NCI-H1436 treated with DMSO at 0.1 percent for 48 hours (cell line): Measurements from ENCODE around the gene FLNA.

ENCODE experiments used
- DNase-seq: peaks from one replicate; lab custom pipeline; 2025; lab: John Stamatoyannopoulos, UW

FLNA gene

DNA sequence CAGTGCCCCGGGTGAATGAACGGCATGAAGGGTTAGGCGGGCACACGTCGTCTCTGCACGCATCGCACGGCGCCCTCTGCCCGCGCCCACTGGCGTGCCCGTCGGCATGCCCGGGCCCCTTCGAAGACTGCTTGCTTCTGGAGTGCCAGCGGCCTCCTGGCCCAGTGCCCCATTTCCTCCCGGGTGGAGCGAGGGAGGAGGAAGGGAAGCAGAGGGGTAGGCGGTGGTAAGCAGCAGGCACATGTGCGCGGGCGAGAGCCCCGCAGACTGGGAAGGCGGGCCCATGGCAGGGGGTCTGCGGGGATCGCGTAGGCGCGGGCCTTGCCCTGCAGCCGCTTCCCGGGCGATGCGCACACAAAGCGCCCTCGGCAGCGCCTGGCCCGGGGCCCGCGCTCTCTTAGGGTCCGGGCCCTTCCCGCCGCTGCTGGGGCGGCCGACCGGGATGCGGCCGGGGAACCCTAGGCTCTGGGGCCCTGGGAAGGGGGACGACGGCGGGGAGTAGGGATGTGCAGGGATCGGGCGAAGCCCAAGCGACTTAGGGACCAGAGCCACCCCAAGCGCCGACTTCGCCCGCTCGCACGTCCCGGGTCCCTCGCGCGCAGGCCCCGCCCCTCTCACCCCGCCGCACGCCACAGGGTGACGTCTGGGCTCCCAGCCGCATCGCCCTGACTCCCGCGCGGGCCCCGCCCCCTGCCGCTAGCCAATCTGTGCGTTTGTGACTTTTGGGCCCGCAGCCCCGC is 3.8 kb upstream of the FLNA start:
- DNase-seq: no peak

DNA sequence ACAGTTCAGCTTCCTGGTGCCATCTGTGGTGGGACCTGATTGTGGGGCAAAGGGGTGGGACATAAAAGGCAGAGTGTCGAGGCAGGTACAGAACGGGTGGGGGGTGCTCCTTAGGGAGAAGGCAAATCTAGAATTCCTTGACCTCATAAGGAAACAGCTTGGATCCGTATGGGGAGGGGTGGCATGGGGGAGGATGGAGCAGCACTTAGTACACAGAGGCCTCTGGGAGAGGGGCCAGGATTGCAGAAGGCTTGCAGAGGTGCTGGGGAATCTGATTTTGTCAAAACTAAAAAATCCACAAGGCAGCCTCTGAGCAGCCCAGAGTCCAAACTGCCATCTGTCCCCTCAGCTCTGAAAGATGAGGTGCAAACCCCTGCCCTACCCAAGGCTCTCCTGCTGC is 2.3 kb upstream of the FLNA start:
- no peak for DNase-seq

DNA sequence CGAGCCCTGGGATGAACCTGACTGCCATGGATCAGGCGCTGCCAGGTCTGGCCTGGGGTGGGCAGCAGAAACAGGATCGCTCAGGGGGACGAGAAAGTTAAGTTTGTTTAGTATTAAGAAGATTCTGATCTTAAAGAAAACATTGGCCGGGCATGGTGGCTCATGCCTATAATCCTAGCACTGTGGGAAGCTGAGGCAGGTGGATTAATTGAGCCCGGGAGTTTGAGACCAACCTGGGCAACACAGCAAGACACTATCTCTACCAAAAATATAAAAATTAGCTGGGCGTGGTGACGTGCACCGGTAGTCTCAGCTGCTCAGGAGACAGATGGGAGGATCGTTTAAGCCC is 696 bp upstream of the FLNA start:
- DNase-seq: no peak

DNA sequence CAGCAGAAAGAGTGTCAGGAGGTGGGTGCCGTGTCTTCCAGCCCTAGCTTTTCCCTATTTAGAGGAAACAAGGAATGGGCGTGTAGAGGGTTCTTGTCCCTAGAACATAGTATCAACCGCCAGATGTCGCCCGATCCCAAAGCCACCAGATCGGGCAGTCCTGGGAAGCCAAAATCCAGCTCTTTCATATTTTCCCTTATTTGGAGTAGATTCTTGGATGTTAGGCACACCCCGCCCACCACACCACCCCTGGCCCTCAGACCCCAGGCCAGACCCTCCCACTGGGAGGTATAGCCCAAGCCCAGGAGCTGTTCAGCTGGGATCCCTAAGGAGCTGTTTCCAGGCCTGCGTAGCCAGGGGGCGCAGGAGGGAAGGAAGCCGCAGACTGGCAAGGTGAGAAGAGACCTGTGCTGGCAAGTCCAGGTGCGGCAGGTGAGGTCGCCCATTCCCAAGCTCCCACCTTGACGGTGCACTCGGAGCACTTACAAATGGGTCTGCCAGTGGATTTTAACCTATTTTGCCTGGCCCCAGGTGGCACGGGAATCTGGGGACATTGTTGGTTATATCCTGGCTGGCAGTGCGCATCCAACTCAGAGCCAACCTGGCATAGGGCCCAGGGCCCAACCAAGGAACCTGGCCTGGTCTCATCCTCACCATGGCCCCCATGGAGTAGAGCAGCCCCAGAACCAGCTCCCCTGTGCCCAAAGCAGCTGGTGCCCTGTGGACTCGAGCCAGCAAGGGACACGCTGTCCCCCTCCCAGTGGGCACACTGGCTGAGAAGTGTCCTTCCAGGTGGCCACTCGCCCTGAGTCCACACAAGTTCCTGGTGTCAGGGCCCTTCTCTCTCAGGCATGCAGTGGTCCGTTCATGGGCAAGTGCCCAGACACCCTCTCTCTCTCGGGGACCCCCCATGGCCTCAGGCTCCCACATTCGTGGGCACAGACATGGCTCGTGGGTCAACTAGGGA is 811 bp downstream of the FLNA start:
- peak; percentile 35 for DNase-seq

DNA sequence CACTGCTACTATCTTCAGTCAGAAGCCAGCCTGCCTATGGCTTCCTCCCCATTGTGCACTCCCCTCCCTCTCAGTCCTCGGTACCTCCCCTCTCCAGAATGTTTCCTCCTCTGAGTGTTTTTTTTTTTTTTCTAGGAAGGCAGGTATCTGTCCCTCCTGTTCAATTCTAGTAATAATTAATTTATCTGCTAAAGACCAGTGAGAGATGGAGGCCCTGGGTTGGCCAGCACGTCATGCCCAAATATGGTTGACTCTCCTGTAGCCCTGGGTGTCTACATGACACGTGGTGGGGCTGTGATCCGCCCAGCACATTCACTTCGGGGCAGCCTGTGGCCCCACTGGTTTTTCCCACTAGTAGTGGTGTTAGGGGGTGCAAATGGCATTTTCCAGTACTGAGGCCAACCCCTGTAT is 1.8 kb downstream of the FLNA start:
- DNase-seq: no peak

DNA sequence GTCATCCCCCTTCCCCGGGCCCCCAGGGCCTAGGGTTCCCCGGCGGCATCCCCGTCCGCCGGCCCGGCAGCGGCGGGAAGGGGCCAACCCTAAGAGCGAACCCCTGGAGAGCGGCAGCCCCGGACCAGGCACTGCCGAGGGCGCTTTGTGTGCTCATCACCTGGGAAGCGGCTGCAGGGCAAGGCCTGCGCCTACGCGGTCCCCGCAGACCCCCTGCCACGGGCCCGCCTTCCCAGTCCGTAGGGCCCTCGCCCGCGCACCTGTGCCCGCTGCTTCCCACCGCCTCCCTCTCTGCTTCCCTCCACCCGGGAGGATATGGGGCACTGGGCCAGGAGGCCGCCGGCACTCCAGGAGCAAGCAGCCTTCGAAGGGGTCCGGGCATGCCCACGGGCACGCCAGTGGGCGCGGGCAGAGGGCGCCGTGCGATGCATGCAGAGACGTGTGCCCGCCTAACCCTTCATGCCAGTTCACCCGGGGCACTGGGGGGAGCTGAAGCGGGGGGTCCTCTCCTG is 2.6 kb downstream of the FLNA start:
- DNase-seq: no peak

DNA sequence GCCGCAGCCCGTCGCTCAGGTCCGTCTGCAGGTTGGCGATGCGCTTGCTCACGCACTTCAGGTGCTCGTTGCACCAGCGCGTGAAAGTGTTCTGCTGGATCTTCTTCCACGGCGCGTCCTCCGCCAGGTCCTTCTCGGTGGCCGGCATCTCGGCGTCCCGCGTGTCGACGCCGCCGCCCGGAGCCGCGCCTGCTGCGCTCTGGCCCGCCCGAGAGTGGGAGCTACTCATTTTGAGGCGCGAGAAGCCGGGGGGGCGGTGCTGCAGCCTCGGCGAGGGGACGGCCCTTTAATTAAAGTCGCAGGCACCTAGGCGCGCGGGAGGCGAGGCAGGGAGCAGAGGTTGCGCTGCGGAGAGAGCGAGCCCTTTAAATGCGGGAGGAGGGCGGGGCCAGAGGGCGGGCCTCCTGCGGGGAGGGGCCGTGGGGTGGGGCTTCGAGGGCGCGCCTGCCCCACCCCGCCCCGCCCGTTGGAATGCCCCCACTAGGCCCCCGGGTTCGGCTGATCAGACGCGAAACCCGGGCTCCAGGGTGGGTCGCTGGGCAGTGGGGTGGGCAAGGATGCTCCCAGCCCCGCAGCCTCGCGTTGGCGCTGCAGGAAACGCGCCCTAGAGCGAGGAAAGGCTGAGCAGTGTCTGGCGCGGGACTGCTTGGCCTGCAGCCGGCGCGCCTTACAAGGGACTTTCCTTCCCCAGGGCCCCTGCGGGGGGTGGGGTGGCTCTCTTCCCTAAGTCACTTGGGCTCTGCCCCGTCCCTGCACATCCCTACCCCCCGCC is 3.2 kb downstream of the FLNA start:
- peak; percentile 80 for DNase-seq

DNA sequence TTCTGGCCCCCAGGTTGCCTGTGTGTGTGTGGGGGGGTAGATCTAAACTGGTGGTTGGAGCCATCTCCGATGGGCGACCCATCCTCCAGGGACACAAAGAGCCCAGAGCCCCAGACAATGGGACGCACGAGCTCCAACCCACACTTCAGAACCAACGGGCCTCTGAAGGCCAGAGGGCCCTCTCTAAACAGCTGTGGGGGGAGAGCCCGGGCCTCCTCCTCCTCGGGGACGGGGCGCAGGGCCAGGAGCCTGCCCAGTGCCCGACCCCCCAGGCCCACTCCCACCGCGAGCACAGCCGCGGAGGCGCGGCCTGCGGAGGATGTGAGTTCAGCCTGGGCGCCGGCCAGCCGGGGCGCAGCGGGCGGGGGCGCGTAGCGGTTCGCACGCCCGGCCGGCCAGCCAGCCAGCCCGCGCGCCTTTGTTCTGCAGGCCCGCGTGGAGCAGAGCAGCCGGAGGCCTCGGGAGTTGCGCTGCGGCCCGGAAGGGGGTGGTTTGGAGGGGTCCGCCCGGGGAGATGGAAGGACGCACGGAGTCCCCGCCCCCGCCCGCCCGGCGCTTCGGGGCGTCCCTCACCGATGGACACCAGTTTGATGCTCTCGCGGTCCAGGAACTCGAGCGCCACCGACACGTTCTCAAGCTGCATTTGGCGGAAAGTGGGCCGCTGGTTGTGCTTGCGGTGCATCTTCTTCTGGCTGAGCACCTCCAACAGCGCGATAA is 4.0 kb downstream of the FLNA start:
- no peak for DNase-seq

DNA sequence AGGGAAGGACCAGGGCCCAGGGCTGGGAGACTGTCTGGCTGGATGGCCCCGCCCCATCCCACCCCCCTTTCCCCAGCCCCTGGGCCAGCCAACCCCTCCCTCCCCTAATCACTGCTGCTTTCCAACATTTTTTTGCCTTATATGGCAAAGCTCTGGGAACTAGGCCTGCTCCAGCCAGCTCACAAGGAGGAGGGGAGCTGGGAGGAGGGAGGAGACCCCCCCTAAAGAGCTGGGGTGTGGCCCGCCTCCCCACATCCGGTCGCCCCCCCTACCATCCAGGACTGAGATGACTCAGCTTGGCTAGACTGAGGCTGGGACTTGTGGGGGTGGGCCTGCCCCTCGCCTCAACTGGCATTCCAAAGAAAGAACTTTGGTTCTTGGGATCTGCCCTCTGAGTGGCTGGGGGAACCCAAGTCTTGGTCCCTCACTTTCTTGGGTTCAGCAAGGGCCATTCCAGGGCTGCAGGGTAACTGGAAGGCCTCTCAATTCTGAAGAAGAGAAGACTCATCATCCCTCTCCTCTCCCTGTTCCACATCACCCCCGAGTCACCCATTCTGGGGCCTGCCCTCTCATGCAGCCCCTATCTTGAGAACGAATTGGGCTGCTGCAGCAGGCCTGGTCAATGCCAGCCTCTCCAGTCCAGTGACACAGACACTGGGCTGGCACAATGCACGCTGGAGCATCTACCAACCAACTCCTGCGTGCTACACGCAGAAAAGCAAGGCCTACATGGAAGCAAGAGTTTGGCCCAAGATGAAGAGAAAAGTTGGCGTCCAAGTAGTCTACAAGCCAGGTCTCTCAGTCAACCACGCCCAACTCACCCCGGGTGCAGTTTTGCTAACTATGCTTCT is 4.8 kb downstream of the FLNA start:
- peak; percentile 18 for DNase-seq

DNA sequence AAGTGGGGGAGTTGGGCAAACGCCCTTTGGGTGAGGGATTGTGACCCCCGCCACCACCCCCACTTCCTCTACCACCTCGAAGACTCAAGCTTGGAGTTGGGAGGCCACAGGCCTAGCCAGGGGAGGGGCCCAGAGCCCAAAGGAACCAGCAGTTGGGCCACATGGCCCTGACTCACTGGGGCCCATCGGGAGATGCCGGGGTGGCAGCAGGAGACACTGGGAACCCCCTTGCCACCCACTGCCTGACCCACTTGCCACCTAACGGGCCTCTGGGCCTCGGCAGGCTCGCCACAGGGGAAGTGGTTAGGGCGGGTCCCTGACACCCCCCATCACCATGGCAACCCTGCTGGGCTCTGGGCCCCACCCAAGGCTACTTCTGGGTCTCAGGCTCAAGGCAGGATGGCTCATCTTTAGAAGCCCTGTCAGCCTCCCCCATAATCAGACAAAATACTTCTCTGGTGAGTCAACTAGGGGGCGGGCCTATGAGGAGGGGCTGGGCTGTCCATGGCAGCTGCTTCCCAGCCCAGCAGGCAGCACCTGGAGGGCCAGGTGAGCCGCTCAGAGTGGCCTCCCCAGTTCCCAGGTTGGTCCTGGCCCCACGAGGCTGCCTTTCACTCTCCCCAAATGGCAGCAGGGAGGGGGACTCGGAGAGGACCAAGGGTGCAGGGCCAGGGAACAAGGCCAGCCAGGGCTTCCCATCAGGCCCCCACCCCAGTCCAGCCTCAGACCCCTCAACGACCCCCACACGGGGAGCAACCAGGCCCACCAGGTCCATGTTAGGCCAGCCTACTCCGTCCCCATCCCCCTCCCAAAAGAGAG is 5.6 kb downstream of the FLNA start:
- no peak for DNase-seq

DNA sequence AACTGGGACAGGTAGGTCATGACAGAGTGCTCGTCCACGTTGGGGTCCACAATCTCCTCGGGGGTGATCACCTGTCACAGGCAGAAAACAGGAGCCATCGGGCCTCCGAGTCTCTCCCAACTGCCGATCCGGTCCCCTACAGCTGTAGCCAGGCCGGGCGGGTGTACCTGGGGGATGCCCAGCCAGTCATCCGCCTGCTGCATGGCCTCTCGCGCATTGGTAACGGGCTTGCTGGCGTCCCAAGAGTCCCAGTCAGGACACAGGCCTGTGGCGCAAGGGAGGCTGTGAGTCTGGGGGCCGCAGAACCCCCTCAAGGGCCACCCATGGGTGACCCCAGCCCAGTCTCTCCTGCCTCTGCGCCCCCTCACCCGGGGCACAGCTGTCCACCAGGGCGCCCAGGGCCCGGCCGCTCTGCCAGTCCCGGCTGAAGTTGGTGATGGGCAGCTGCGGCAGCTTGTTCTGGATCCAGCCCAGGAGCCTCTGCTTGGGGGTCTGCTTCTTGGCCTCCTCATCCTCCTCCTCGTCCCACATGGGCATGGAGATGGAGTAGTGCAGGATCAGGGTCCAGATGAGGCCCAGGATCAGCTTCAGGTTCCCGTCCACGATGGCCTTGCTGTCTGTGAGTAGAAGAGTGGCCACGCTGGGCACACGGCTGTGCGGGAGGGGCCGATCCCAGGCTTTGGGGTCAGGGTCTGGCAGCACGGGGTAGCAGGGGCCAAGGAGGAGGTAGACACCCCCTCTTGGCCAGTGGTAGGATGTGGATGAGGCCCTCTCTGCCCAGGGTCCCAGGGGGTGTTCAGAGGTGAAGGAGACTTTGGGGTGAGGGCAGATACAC is 6.7 kb downstream of the FLNA start:
- no peak for DNase-seq

DNA sequence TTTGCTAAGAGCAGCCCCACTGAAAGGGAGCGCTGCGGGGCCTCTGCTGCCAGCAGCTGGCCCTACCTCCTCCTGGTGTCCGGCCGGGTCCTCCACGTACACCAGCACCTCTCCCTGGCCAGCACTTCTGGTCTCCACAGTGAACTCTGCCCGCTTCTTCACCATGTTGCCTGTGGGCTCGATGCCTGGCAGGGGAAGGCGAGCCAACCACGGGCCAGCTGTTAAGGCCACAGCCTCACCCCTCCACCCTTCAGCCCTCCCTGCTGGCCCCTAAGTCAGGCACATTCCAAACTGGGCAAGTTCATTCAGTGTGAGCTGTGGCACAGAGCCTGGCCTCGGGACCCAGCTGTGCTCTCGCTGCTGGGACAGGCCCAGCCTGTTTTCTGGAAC is 7.8 kb downstream of the FLNA start:
- no peak for DNase-seq

DNA sequence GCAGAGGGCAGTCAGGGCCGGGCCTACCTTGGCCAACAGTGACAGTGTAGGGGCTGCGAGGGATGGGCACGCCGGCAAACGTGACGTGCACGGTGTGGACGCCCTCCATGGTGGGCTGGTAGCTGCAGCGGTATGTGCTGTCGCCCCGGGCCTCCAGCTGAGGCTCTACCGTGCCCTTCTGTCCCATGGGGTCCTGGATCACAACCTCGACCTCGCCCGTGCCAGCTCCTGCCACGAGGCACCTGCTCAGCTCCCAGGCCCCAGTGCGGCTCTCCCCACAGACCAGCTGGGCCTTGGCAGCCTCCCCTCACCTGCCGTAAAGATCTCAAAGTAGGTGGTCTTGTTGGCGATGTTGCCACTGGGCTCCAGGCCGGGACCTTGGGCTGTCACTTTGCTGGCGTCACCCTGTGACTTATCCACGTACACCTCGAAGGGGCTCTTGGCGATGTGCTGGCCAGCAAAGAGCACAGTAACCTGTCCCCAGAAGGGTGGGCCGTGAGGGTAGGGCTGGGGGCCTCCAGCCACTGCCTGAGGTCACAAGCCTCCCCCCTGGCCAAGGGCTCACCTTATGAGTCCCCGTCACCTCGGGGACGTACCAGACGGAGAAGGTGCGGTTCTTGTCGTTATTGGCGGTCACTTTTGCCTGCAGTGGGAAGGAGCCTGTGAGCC is 8.3 kb downstream of the FLNA start:
- DNase-seq: no peak

DNA sequence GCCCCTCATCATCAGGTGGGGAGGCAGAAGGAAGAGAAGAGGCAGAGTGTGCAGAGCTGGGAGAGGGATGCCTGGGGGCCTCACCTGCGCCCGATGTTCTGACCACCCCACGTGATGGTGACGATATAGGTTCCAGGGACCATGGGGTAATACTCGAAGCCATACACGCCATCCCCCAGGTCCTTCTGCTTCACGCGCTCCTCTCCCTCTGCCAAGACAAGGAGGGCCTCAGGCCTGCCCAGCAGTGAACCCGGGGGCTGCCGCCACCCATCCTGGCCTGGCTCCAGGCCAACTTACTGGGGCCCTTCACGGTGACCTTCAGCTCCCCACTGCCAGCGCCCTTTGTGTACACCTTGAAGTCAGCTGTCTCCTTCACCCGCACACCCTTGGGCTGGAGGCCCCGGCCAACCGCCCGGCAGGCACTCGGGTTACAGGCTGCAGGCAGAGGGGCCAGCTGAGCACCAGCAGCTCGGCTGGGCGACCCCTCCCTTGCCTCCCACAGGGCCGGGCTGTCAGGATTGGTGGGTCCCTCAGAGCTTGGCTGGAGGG is 9.3 kb downstream of the FLNA start:
- DNase-seq: no peak

DNA sequence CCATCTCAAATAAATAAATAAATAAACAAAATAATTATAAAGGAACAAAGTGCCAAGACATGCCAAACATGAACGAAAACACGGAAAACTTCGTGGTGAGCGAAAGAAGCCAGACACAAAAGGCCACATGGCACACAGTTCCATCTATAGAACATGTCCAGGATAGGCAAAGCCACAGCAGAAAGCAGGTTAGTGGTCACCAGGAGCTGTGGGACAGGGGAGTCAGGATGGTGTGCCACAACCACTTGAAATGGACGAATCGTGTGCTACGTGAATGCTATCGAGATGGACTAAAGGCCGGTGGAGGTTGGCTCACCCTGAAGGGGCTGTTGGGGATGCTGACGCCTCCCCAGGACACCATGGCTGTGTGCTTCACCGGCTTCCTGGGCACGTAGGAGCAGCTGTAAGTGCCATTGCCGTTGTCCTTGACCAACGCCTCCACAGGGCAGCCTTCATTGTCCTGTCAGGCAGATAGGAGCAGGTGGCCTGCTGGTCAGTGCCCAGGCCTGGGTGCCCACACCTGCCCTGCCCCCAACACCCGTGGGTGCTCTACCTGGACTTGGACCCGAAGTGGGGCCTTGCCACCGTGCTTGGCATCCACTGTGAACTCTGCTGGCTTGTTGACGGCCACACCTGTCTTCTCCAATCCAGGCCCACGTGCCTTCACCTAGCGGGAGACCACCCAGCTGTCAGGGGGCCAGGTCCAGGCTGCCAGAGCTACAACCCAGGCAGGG is 10.6 kb downstream of the FLNA start:
- DNase-seq: no peak

DNA sequence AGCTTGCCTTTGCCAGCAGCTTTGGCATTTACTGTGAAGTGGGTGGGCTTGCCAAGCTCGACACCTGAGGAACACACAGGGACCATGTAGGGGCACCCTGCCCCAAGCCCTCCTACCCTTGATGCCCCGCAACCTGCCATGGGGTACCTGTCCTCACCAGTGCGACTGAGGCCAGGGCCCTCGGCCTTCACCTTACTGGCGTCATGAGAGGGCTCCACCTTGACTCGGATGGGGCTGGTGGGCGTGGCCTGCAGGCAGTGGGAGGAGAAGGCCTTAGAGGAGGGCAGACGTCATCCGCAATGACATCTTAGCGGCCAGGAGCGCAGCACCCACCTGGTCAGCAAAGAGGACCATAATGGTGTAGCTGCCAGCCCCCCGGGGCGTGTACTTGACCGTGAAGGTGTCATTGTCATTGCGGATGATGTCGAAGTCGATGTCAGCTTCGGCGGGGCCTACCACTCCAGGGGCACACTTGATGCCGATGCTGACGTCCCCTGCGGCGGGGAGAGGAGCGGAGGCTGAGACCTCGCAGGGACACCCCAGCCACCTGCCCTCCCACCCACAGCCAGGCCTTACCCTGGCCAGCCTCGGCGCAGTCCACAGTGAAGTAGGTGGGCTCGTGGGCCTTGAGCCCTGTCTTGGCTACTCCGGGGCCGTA is 12.2 kb downstream of the FLNA start:
- no peak for DNase-seq

DNA sequence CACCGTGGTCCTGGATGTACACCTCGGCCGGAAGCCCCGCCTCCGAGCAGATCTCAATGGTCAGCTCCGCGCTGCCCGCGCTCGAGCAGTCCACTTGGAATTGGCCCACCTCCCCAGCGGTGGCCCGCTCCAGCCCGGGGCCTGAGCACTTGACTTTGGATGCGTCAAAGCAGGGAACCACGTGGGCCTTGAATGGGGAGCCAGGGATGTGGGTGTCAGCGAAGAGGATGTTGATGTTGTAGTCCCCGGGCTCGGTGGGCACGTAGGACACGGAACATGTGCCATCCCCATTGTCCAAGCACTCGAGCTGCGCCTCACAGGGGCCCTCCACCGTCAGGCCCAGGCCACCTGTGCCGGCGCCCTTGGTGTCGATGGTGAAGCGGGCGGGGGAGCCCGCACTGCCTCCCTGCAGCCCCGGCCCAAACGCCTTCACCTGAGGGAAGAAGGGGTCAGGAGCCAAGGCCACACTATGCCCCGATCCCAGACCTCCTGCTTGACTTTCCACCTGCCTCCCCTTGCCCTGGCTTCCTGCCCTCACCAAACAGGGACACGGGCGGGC is 14.2 kb downstream of the FLNA start:
- no peak for DNase-seq
